Posterior cingulate gyrus (tissue), 11 donors: Measurements from ENCODE around the gene CISD3.

Experiments
- DNase-seq, 10 donors: peaks; one replicate each; pipeline versions ENCODE4 v3.0.0 to v3.0.0-alpha.2; 2020 to 2021; ENCODE audit warnings: mixed read lengths in 3 of 10
- intact Hi-C: fragments of 100-400 bp; cut with DNase I; formaldehyde crosslinking; loops from one replicate; pipeline ENCODE4 v1.15.1; 2023

CISD3 gene

GRCh38 chr17:38706505-38707216, 23.5 kb upstream of the CISD3 start:
- intact Hi-C loops: no loop called here
- no peak for DNase-seq

GRCh38 chr17:38707678-38708351, 22.3 kb upstream of the CISD3 start:
- intact Hi-C loops: no loop called here
- no peak for DNase-seq

GRCh38 chr17:38709104-38709820, 20.9 kb upstream of the CISD3 start:
- intact Hi-C loops: no loop called here
- DNase-seq: no peak

GRCh38 chr17:38709864-38710603, 20.1 kb upstream of the CISD3 start:
- intact Hi-C loops: no loop called here
- no peak for DNase-seq

GRCh38 chr17:38710604-38710962, 19.6 kb upstream of the CISD3 start:
- intact Hi-C loops: no loop called here
- DNase-seq: no peak

- intact Hi-C loops: no loop called here
Measured at GRCh38 chr17:38710985-38711384, 19.2 kb upstream of the CISD3 start.

GRCh38 chr17:38711792-38712571, 18.2 kb upstream of the CISD3 start:
- intact Hi-C loops: no loop called here
- no peak for DNase-seq

More at GRCh38 chr17:38710985-38711384, 19.2 kb upstream of the CISD3 start:
- no peak for DNase-seq

- intact Hi-C loops: no loop called here
- DNase-seq: no peak
Measured at GRCh38 chr17:38712593-38712992, 17.5 kb upstream of the CISD3 start.

GRCh38 chr17:38713456-38714075, 16.6 kb upstream of the CISD3 start:
- DNase-seq: peak in 1 of 10 donors; percentile 61

GRCh38 chr17:38715216-38715943, 14.8 kb upstream of the CISD3 start:
- intact Hi-C loops: no loop called here
- no peak for DNase-seq

More at GRCh38 chr17:38713456-38714075, 16.6 kb upstream of the CISD3 start:
- intact Hi-C loops: no loop called here

- intact Hi-C loops: no loop called here
- DNase-seq: peak in 1 of 10 donors; percentile 69
Measured at GRCh38 chr17:38716368-38717005, 13.7 kb upstream of the CISD3 start.

GRCh38 chr17:38717139-38717745, 12.9 kb upstream of the CISD3 start:
- intact Hi-C loops: no loop called here
- DNase-seq: no peak

GRCh38 chr17:38719289-38719942, 10.7 kb upstream of the CISD3 start:
- intact Hi-C loops: no loop called here
- no peak for DNase-seq

- intact Hi-C loops: no loop called here
- DNase-seq: no peak
Measured at GRCh38 chr17:38719943-38720641, 10.0 kb upstream of the CISD3 start.

GRCh38 chr17:38720941-38721340, 9.2 kb upstream of the CISD3 start:
- intact Hi-C loops: no loop called here
- no peak for DNase-seq

- no peak for DNase-seq
Measured at GRCh38 chr17:38721802-38722201, 8.3 kb upstream of the CISD3 start.

More at GRCh38 chr17:38721802-38722201, 8.3 kb upstream of the CISD3 start:
- intact Hi-C loops: no loop called here
